GM21360 (cell line): ENCODE results near the gene SYT7.
"Not testable (repeated sequence)": the region's sequence is repeated elsewhere in the genome, so short reads cannot be mapped to it uniquely, and the experiment has no call there.

Source experiments
- ATAC-seq: cut with Tn5 transposase; IDR thresholded peaks from one replicate; pipeline ENCODE4 v1.9.1; 2021; ENCODE audit warnings: mild to moderate bottlenecking, moderate library complexity; ENCODE audit not compliant: unreplicated experiment

Gene SYT7

DNA sequence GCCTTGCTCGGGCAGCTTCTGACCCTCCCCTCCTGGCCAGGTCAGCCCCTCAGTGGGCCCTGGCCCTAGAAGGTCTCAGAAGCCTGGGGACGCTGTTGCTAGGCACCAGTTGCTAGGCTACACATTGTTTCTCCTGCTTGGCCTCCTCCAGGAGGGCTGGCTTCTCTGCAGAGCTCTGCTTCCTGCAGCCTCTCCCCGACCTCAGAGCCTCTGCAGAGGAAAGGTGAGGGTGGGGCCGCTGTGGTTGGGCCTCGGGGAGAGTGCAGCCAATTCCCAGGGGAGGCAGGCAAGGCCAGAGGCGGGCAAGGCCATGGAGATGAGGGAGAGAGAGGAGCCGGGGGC is 99.9 kb downstream of the SYT7 start:
- ATAC-seq: no peak

DNA sequence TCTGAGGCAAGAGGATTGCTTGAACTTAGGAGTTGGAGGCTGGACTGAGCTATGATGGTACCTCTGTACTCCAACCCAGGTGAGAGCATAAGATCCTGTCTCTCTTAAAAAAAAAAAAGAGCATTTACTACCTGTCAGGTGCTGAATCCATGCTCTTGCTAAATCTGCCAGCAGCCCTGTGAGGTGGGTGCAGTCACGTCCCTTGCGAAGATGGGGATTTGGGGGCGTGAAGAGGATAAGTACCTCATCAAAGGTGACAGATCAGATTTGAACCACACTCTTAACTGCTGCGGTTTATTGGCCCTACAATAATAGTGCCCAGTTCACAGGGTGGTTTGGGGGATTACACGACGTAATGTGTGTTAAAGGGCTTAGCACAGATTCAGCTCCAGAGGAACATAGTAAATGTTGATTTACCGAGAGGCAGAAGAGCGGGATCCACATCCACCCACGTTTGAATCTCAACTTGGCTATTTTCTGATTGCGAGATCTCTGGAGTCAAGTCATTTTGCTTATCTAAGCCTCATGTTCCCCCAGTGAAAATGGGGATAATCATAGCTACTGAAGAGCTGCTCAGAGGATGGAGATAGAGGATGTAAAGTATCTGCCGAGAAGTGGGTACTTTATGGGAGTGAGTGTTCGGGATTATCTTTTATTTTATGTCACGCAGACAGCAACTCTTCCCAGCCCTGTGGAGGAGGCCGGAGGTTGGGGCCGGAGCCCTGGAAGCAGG is 100.4 kb downstream of the SYT7 start:
- ATAC-seq: no peak

DNA sequence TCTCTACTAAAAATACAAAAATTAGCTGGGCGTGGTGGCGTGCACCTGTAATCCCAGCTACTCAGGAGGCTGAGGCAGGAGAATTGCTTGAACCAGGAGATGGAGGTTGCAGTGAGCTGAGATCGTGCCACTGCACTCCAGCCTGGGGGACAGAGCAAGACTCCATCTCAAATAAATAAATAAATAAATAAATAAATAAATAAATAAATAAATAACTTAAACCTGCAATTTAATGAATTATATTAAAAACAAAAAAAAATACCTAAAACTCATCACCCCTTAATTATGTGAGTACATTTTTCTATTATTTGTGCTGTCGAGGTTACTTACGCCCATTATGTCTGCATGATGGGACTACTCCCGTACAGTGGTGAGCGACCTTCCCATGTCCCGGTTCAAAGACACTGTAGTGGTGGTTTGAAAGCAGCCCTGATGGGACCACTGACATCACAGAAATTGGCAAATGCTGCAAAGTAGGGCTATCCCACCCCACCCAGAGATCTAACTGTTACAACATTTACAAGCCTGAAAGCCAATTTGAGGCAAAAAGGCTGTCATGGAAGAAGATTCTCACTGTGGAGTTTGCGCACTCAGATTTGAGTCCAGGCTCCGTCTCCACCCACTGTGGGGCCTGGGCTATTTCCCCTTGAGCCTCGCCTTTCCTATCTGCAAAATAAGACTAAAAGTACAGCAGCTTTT is 101.4 kb downstream of the SYT7 start:
- ATAC-seq: not testable (repeated sequence)

DNA sequence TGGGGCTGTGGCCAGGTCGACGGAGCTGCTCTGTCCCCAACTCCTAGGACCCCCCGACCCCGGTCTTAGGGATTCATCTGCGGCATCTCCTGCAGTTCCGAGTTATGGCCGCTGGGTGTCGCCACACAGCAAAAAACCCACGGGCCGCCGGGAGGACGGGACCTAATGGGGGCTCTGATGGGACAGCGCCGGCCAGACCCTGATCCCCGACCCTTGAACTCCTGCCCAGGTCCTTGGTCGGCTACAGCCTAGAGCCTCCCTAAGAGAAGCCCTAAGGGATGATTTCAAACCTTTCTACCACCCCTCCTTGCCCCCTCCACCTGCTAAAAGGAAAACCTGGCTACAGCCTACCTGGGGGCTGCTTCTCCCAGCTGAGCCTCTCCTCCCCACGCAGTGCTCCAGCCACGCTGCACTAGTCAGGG is 103.1 kb downstream of the SYT7 start:
- no peak for ATAC-seq

DNA sequence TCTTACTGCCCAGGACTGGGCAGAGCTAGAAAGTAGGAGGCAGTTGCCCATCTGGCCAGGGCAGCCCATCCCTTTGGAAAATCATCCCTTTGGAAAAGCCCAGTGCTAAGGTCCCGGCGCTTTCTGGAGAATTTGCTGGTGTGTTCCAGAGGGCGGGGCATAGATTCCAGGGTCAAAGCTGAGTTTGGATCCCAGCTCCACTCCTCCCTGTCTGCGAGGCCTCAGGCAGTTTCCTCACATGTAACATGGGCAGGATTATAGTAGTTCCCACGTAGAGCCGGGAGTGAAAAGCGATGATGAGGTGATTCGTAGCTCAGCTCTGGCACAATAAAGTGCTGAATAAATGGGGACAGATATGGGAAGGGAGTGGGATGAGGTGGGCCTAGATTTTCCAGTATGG is 103.8 kb downstream of the SYT7 start:
- ATAC-seq: no peak

DNA sequence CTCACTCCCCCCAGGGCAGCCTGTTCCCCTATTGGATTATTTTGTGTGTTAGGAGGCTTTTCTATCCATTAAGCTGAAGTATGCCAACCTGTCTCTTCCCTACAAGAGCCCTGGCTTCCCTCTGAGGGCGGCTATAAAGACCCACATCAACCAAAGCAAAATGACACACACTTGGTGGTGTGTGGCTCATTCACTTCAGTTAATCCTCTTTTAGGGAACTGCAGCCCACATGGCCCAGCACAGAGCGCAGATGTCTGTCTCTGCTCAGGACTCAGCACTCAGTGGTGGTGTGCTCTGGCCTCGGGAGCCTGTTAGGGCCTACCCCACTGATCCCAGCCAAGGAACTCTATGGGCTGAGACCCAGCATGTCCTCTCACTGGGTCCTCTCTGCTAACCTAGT is 104.5 kb downstream of the SYT7 start:
- no peak for ATAC-seq

DNA sequence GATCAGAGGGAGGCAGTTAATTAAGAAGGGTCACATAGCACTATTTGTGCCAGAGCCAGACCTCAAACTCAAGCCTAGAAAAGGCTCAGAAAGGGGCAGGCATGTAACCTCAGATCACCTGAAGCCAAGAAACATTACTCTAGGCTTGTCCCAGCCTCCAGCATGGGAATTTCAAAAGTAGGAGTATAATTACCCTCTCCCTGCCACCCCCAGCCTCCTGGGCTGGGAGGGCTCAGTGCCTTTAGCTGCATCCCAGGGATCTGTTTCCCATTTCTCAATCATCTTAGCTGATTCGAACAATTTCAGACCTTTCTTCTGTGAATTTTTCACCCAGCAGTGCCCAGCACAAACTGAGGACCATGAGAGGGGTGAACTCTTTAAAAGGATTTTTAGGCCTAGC is 105.4 kb downstream of the SYT7 start:
- no peak for ATAC-seq

DNA sequence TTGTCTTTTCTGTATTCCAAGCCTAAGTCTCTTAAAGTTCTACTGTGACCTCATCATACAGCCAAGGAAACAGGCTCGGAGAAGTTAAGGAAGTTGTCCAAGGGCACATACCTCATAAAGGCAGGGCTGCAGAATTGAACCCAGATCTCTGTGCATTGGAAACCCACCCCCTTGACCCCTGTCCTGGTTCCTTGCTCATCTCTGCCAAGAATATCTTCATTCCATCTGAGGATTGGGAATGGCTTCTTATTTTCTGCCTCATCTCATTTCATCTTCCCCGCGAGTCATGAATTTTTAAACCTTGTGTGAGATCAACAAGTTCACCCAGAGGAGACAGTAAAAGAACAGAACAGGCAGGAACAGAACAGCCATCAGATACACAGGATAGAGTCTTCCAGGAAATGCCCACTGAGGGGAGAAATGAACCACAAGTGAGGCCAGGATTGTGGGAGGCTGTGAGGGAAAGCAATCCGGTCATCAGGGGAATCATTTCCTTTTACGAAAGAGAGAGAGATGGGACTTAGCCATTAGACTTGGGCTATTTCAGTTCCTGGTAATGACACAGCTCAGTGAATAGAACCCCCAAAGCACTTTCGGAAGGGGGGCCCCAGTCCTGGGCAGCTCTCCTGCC is 106.7 kb downstream of the SYT7 start:
- ATAC-seq: no peak

DNA sequence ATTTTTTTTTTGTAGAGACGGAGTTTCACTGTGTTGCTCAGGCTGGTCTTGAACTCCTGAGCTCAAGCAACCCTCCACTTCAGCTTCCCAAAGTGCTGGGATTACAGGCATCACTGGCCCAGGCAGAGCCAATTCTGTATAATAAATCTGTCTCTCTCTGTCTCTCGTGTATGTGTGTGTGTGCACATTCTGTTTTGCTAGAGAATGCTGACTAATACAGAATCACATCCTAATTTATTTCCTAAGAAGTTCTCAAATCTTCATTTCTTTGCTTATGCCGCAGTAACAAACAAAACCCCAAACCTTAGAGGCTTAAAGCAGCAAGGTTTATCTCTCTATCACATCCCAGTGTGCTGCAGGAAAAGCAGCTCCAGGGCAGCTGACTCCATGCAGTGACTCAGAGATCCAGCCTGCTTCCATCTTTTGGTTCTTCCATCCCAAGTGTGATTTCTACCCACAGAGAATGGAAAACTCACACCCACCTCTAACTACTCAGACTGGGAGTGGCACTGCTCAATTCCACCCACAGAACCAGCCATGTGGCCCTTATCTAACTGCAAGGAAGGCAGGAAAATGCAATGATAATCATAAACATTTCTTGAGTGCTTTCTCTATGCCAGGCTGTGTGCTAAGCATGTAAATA is 107.4 kb downstream of the SYT7 start:
- ATAC-seq: no peak

DNA sequence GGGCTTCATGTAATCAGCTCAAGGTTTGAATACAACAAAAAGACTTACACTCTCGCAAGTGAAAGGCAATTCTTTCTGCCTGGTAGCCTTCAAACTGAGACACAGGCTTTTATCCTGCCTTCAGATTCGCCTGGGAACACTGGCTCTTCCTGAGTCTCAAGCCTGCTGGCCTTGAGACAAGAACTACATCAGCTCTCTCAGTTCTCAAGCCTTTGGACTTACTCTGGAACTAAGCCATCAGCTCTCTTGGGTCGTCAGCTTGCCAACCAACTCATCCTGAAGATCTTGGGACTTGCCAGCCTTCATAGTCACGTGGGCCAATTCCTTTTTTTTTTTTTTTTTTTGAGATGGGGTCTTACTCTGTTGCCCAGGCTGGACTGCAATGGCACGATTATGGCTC is 108.0 kb downstream of the SYT7 start:
- no peak for ATAC-seq

DNA sequence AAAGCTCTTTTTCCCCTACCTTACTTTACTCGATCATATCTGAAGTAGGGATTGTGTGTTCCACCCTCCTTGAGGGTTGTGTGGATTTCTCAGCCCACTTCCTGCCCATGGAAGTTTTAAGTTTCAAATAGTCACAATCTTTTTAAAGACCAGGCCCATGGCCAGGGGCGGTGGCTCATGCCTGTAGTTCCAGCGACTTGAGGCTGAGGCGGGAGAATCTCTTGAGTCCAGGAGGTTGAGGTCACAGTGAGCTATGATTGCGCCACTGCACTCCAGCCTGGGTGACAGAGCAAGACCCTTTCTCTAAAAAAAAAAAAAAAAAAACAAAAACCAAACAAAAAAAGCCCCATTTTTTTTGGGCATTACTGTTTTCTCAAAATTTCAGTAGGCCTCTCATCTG is 108.6 kb downstream of the SYT7 start:
- ATAC-seq: no peak

DNA sequence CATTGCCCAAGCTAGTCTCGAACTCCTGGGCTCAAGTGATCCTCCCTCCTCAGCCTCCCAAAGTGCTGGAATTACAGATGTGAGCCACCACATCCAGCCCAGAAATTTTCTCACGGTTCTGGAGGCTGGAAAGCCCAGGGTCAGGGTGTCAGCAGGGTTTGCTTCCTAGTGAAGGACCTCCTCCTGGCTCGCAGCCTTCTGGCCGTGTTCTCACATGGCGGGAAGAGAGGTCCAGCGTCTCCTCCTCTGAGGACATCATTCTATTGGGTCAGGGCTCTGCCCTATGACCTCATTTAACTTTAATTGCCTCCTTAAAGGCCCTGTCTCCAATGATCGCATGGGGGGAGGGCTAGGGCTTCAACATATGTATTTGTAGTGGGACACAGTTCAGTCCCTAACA is 112.9 kb downstream of the SYT7 start:
- ATAC-seq: no peak

DNA sequence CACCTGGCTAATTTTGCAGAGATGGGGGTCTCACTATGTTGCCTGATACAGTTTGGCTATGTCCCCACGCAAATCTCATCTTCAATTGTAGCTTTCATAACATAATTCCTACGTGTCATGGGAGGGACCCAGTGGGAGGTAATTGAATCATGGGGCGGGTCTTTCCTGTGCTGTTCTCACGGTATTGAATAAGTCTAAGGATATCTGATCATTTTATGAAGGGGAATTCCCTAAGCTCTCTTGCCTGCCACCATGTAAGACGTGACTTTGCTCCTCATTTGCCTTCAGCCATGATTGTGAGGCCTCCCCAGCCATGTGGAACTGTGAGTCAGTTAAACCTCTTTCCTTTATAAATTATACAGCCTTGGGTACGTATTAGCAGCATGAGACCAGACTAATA is 113.3 kb downstream of the SYT7 start:
- not testable (repeated sequence) for ATAC-seq
